Measurements from ENCODE around the gene AKAP14.
A peak's percentile ranks its signal among the peaks of the same experiment; 100 is the strongest.
"Not testable (repeated sequence)": the region's sequence is repeated elsewhere in the genome, so short reads cannot be mapped to it uniquely, and the experiment has no call there.

The AKAP14 gene

GRCh38 chrX:119919835-119920585 is 24.3 kb downstream of the AKAP14 start:
- no peak for DNase-seq (ENCODE audit: low read depth in 2 of 3, low spot score in 1 of 3)

- DNase-seq (ENCODE audit: low read depth in 2 of 3, low spot score in 1 of 3) = not testable (repeated sequence)
Measured at GRCh38 chrX:119922391-119922790, 26.7 kb downstream of the AKAP14 start.

- DNase-seq (ENCODE audit: low read depth in 2 of 3, low spot score in 1 of 3) = no peak
Measured at GRCh38 chrX:119935215-119935874, 39.7 kb downstream of the AKAP14 start.

- no peak for DNase-seq (ENCODE audit: low read depth in 2 of 3, low spot score in 1 of 3)
Measured at GRCh38 chrX:119941336-119941735, 45.6 kb downstream of the AKAP14 start.

GRCh38 chrX:119942173-119942819 is 46.6 kb downstream of the AKAP14 start:
- no peak for DNase-seq (ENCODE audit: low read depth in 2 of 3, low spot score in 1 of 3)

GRCh38 chrX:119942831-119943184 is 47.1 kb downstream of the AKAP14 start:
- no peak for DNase-seq (ENCODE audit: low read depth in 2 of 3, low spot score in 1 of 3)

GRCh38 chrX:119943185-119943988 is 47.7 kb downstream of the AKAP14 start, which contains the start of gene NKAP:
Gene NKAP (minus strand): TSS chrX:119943751. CDS start chrX:119943605, 146 bp downstream.
- DNase-seq (ENCODE audit: low read depth in 2 of 3, low spot score in 1 of 3) = peak; percentile 63 to 83 (median 70)

- DNase-seq (ENCODE audit: low read depth in 2 of 3, low spot score in 1 of 3) = no peak
Measured at GRCh38 chrX:119945481-119945880, 49.8 kb downstream of the AKAP14 start.

- no peak for DNase-seq (ENCODE audit: low read depth in 2 of 3, low spot score in 1 of 3)
Measured at GRCh38 chrX:119948381-119948780, 52.7 kb downstream of the AKAP14 start.

- DNase-seq (ENCODE audit: low read depth in 2 of 3, low spot score in 1 of 3) = no peak
Measured at GRCh38 chrX:119954374-119954773, 58.7 kb downstream of the AKAP14 start.

- peak in 2 of 3 donors; percentile 12 to 30 for DNase-seq (ENCODE audit: low read depth in 2 of 3, low spot score in 1 of 3)
Measured at GRCh38 chrX:119955807-119956570, 60.3 kb downstream of the AKAP14 start.

- no peak for DNase-seq (ENCODE audit: low read depth in 2 of 3, low spot score in 1 of 3)
Measured at GRCh38 chrX:119960625-119961024, 64.9 kb downstream of the AKAP14 start.

- DNase-seq (ENCODE audit: low read depth in 2 of 3, low spot score in 1 of 3) = not testable (repeated sequence)
Measured at GRCh38 chrX:119966837-119967236, 71.1 kb downstream of the AKAP14 start.
